Measurements from ENCODE around the gene PLA2G2E. TPM values are rescaled to one million over a fixed set of nuclear protein-coding genes. Genes with fewer than 3 reads are reported as not detected.
"Not testable (repeated sequence)": the region's sequence is repeated elsewhere in the genome, so short reads cannot be mapped to it uniquely, and the experiment has no call there.

PLA2G2E gene
- total RNA-seq, 4 donors from 2014 or later, result 2.1 TPM; not detected in 3

- Histone ChIP-seq H3K36me3 (no peaks in the 10 kb centered on the region), H3K4me1 (no peaks in the 10 kb centered on the region), H3K27ac (no peak overlapping the region), H3K9me3 (peaks cover 8% of the 10 kb centered on the region), H3K27me3 (no peaks in the 10 kb centered on the region), H3K4me3 (no peak overlapping the region)
- TF ChIP-seq, protein P1, sequence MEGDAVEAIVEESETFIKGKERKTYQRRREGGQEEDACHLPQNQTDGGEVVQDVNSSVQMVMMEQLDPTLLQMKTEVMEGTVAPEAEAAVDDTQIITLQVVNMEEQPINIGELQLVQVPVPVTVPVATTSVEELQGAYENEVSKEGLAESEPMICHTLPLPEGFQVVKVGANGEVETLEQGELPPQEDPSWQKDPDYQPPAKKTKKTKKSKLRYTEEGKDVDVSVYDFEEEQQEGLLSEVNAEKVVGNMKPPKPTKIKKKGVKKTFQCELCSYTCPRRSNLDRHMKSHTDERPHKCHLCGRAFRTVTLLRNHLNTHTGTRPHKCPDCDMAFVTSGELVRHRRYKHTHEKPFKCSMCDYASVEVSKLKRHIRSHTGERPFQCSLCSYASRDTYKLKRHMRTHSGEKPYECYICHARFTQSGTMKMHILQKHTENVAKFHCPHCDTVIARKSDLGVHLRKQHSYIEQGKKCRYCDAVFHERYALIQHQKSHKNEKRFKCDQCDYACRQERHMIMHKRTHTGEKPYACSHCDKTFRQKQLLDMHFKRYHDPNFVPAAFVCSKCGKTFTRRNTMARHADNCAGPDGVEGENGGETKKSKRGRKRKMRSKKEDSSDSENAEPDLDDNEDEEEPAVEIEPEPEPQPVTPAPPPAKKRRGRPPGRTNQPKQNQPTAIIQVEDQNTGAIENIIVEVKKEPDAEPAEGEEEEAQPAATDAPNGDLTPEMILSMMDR (IDR thresholded peaks at IDR 0.05), result no peak
- TF ChIP-seq EP300 (IDR thresholded peaks at IDR 0.05) (no peak), POLR2AphosphoS5 (IDR thresholded peaks at IDR 0.05) (no peak)
- DNase-seq (ENCODE audit: low spot score in 2 of 2), result no peak
- 80% methylated on average over 7 of the region's 7 CpGs for WGBS
Measured at GRCh38 chr1:19934336-19934735, 10.9 kb upstream of the PLA2G2E start.

DNA sequence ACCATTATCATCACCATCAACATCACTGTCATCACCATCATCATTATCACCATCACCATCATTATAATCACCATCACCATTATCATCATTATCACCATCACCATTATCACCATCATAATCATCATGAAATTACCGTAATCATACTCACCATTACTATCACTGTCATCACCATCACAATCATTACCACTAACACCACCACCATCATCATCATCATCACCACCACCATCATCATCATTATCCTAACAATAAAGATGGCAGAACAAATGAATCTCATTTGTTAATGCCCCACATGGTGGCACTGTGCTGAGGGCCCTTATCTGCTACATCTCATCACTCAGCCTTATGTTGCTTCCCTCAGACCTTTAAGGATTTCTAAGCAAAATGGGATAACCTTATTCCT lies 9.4 kb upstream of the PLA2G2E start:
- peaks cover 8% of the 10 kb centered on the region for H3K9me3 ChIP-seq
- 0% methylated on average over 1 of the region's 1 CpG for WGBS

DNA sequence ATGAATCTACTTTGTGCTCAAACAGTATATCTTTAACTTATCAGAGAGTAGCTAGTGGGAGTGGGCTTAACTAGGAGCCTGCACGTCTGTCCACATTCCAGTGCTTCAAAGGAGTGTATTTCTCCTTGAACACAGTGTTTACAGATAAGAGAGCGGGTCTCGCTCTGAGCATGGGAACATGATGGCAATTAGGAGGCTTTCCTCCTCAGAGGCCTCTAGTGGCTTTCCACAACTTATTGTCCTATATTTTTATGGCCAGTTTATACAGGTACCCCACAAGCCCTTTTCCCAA lies 3.7 kb upstream of the PLA2G2E start:
- not testable (repeated sequence) for H3K27me3 ChIP-seq; H3K27ac ChIP-seq; H3K36me3 ChIP-seq; H3K4me1 ChIP-seq; H3K9me3 ChIP-seq; DNase-seq (ENCODE audit: low spot score in 2 of 2); H3K4me3 ChIP-seq
- WGBS, result 83% methylated on average over 3 of the region's 3 CpGs

More for the DNA sequence above, 9.4 kb upstream of the PLA2G2E start:
- TF ChIP-seq EP300 (IDR thresholded peaks at IDR 0.05) (no peak), POLR2AphosphoS5 (IDR thresholded peaks at IDR 0.05) (no peak)
- TF ChIP-seq, protein P1 (IDR thresholded peaks at IDR 0.05), result no peak
- Histone ChIP-seq H3K27ac (no peak overlapping the region), H3K27me3 (no peaks in the 10 kb centered on the region), H3K4me1 (no peaks in the 10 kb centered on the region), H3K36me3 (no peaks in the 10 kb centered on the region), H3K4me3 (no peak overlapping the region)
- DNase-seq (ENCODE audit: low spot score in 2 of 2), result no peak

DNA sequence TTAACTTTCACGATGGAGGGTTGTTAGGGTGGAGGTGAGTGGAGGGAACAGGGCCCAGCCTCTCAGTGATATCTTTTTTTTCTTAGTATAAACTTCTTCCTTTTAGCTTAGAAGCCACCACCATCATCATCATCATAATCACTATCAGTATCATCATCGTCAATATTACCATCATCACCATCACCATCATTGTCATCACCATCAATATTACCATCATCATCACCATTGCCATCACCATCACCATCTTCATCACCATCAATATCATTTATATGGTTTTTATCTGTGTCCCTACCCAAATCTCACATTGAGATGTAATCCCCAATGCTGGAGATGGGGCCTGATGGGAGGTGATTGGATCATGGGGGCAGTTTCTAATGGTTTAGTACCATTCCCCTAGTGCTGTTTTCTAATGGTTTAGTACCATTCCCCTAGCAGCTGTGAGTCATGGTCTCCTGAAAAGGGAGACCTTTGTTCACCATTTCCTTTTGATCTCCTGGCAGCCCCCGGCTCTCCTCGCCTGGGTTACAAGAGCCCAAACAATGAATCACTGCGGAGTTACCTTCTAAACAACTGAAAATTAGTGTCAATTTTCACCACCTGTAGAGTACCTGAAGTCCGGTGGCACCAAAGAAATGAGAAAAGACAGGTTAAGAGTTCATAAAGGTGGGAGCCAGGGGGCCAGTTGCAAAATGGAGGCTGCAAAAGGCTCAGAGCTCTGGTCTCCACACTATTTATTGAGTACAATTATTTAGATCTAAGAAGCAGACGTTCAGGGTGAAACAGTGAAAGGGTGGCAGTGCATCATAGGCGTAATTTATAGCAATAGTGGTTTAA lies 3.1 kb upstream of the PLA2G2E start:
- H3K27ac ChIP-seq, result no peak overlapping the region
- H3K9me3 ChIP-seq, result peaks cover 7% of the 10 kb centered on the region
- no peak overlapping the region for H3K4me3 ChIP-seq
- no peak for DNase-seq (ENCODE audit: low spot score in 2 of 2)
- TF ChIP-seq EP300 (IDR thresholded peaks at IDR 0.05) (no peak), POLR2AphosphoS5 (IDR thresholded peaks at IDR 0.05) (no peak), POLR2A (IDR thresholded peaks at IDR 0.05) (no peak)
- TF ChIP-seq, protein P1 (IDR thresholded peaks at IDR 0.05), result no peak
- H3K36me3 ChIP-seq, result no peaks in the 10 kb centered on the region
- H3K27me3 ChIP-seq, result no peaks in the 10 kb centered on the region
- WGBS, result 66% methylated on average over 8 of the region's 8 CpGs
- H3K4me1 ChIP-seq, result peaks cover 4% of the 10 kb centered on the region

DNA sequence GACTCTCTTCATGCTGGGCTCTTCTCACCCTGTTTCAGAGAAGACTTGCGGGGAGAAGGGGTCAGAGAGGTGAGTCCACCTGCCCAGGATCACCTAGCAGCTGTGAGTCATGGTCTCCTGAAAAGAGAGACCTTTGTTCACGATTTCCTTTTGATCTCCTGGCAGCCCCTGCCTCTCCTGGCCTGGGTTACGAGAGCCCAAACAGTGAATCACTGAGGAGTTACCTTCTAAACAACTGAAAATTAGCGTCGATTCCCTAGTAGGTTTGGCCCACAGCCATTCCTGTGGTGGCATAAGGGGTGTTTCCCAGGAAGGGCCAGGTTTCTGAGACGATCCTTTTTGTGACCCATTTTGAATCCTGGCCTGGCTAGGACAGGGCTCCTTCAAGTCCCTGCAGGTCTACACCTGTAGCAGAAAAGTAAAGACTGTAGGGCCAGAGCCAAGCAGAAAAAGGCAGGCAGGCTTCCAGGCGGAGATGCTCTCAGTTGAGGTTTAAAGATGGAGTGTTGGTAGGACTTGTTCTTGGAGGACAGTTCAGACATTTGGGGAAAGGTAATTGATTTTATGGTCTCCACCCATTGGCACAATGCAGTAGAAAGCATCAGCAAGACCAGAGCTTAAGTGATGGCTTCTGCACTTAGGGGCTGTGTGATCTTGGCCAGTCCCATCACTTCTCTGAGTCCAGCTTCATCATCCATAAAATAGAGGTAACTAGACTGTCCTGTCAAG lies 2.1 kb upstream of the PLA2G2E start:
- H3K27ac ChIP-seq, result no peak overlapping the region

More for the DNA sequence above, 2.1 kb upstream of the PLA2G2E start:
- H3K9me3 ChIP-seq, result no peaks in the 10 kb centered on the region
- 40% methylated on average over 7 of the region's 7 CpGs for WGBS
- H3K4me3 ChIP-seq, result no peak overlapping the region
- no peak for TF ChIP-seq POLR2AphosphoS5 (IDR thresholded peaks at IDR 0.05)
- TF ChIP-seq POLR2A (IDR thresholded peaks at IDR 0.05), result no peak
- no peak for TF ChIP-seq EP300 (IDR thresholded peaks at IDR 0.05)
- TF ChIP-seq, protein P1 (IDR thresholded peaks at IDR 0.05), result no peak
- H3K4me1 ChIP-seq, result peaks cover 4% of the 10 kb centered on the region
- H3K36me3 ChIP-seq, result no peaks in the 10 kb centered on the region
- no peaks in the 10 kb centered on the region for H3K27me3 ChIP-seq
- DNase-seq (ENCODE audit: low spot score in 2 of 2), result no peak

Data from suprapubic skin (tissue), 4 donors.